ENCODE measurements around the gene SULT1A2. TPM values are rescaled to one million over a fixed set of nuclear protein-coding genes. Genes with fewer than 3 reads are reported as not detected.

The SULT1A2 gene
- total and polyA plus RNA-seq, 2 of the 13 experiments (the other 11 are each of a cell fraction or from before 2014, with no cell fraction given), result 33.0 to 34.2 TPM

DNA sequence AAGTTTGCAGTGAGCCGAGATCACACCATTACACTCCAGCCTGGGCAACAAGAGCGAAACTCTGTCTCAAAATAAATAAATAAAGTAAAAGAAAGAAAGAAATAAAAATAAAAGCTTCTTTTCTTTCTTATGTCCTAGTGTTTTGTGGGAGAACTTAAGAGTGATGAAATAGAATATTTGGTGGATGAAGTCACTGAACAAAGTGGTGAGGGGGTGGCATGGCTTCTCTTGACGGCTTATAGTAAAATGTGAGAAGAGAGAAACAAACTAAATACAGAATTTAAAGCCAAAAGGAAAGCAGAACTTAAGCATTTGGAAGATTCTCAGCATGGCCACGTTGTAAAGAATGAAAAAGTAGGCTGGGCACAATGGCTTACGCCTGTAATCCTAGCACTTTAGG, 27.8 kb downstream of the SULT1A2 start:
- H3K4me2 ChIP-seq (ENCODE audit: low read depth, low read length), result no peak overlapping the region
- intact Hi-C loops (cut with micrococcal nuclease; ENCODE audit: unreplicated experiment), result no loop called here
- DNase-seq (ENCODE audit: low spot score) (no peak), ATAC-seq (no peak), FAIRE-seq (no peak)
- ChIA-PET POLR2A (no interaction called here), CTCF (ENCODE audit: low intra/inter-chr PET ratio, low total read pairs) (no interaction called here)
- H3K9me3 ChIP-seq (ENCODE audit: low read length), result peaks cover 10% of the 10 kb centered on the region
- BruUV-seq (replicated peaks), result no TSS peak
- 95% methylated on average over 5 of the region's 5 CpGs for WGBS (ENCODE audit: low lambda C conversion rate)
- H3K9ac ChIP-seq (ENCODE audit: insufficient read depth, low read depth, low read length), result no peak overlapping the region
- in situ Hi-C loops (cut with HindIII; ENCODE audit: extremely low pct_ligation_motif_present, low pct_unique_long_range_greater_than_20kb), result no loop called here
- H3K27ac ChIP-seq (ENCODE audit: extremely low read length, insufficient read depth, low read length), result no peak overlapping the region
- peaks cover 7% of the 10 kb centered on the region for H3K79me2 ChIP-seq (ENCODE audit: insufficient read depth, low read length)
- H3K4me1 ChIP-seq (ENCODE audit: insufficient read depth, low read length), result no peaks in the 10 kb centered on the region
- no peak overlapping the region for H3K4me3 ChIP-seq (replicated peaks in 1 of 3; ENCODE audit: insufficient read depth in 1 of 3, low read depth in 2 of 3, low read length in 3 of 3)
- H3K27me3 ChIP-seq (ENCODE audit: control insufficient read depth in 1 of 2, insufficient read depth in 2 of 2, low read length in 2 of 2), result no peaks in the 10 kb centered on the region
- peaks cover 0 to 6% of the 10 kb centered on the region in 2 experiments; a peak in 2 of 5 replicates for H3K36me3 ChIP-seq (replicated peaks in 1 of 2; ENCODE audit: control insufficient read depth in 1 of 2, insufficient read depth in 2 of 2, low read length in 2 of 2)
- no peak overlapping the region for H2AFZ ChIP-seq (ENCODE audit: low read length)
- TF ChIP-seq FOXK1 (CRISPR knock-in tag; IDR thresholded peaks at IDR 0.05; ENCODE audit: borderline replicate concordance, low read depth) (no peak), FOXA1 (IDR thresholded peaks at IDR 0.05) (no peak), FOXA1 (CRISPR knock-in tag; IDR thresholded peaks at IDR 0.05) (no peak), ZMYM4 (CRISPR knock-in tag; IDR thresholded peaks at IDR 0.05) (no peak), NR2F6 (IDR thresholded peaks at IDR 0.05) (no peak), NR2F6 (CRISPR knock-in tag; IDR thresholded peaks at IDR 0.05) (no peak), KLF13 (CRISPR knock-in tag; IDR thresholded peaks at IDR 0.05) (no peak), ZNF605 (CRISPR knock-in tag; IDR thresholded peaks at IDR 0.05) (no peak), MIER3 (CRISPR knock-in tag; IDR thresholded peaks at IDR 0.05; ENCODE audit: borderline replicate concordance) (no peak), TEAD3 (CRISPR knock-in tag; optimal IDR thresholded peaks at IDR 0.05; ENCODE audit: borderline replicate concordance) (no peak), EED (CRISPR knock-in tag; IDR thresholded peaks at IDR 0.05) (no peak), CENPX (CRISPR knock-in tag; IDR thresholded peaks at IDR 0.05) (no peak), MED13 (CRISPR knock-in tag; IDR thresholded peaks at IDR 0.05) (no peak), ZFP90 (CRISPR knock-in tag; IDR thresholded peaks at IDR 0.05; ENCODE audit: borderline replicate concordance) (no peak)
- TF ChIP-seq, protein P1, sequence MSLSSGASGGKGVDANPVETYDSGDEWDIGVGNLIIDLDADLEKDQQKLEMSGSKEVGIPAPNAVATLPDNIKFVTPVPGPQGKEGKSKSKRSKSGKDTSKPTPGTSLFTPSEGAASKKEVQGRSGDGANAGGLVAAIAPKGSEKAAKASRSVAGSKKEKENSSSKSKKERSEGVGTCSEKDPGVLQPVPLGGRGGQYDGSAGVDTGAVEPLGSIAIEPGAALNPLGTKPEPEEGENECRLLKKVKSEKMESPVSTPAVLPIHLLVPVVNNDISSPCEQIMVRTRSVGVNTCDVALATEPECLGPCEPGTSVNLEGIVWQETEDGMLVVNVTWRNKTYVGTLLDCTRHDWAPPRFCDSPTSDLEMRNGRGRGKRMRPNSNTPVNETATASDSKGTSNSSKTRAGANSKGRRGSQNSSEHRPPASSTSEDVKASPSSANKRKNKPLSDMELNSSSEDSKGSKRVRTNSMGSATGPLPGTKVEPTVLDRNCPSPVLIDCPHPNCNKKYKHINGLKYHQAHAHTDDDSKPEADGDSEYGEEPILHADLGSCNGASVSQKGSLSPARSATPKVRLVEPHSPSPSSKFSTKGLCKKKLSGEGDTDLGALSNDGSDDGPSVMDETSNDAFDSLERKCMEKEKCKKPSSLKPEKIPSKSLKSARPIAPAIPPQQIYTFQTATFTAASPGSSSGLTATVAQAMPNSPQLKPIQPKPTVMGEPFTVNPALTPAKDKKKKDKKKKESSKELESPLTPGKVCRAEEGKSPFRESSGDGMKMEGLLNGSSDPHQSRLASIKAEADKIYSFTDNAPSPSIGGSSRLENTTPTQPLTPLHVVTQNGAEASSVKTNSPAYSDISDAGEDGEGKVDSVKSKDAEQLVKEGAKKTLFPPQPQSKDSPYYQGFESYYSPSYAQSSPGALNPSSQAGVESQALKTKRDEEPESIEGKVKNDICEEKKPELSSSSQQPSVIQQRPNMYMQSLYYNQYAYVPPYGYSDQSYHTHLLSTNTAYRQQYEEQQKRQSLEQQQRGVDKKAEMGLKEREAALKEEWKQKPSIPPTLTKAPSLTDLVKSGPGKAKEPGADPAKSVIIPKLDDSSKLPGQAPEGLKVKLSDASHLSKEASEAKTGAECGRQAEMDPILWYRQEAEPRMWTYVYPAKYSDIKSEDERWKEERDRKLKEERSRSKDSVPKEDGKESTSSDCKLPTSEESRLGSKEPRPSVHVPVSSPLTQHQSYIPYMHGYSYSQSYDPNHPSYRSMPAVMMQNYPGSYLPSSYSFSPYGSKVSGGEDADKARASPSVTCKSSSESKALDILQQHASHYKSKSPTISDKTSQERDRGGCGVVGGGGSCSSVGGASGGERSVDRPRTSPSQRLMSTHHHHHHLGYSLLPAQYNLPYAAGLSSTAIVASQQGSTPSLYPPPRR (CRISPR knock-in tag; IDR thresholded peaks at IDR 0.05; ENCODE audit: borderline replicate concordance), result no peak
- TF ChIP-seq, protein P2, sequence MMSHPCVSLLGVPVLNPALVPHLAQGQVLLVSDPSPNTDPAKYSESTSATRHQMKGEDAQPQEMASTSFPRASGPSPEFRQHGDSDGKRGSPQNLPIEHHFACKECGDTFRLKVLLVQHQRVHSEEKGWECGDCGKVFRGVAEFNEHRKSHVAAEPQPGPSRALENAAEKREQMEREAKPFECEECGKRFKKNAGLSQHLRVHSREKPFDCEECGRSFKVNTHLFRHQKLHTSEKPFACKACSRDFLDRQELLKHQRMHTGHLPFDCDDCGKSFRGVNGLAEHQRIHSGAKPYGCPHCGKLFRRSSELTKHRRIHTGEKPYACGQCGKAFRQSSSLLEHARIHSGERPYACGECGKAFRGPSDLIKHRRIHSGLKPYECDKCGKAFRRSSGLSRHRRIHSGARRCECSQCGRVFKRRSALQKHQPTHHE (CRISPR knock-in tag; IDR thresholded peaks at IDR 0.05; ENCODE audit: borderline replicate concordance), result no peak
- TF ChIP-seq, protein P3, sequence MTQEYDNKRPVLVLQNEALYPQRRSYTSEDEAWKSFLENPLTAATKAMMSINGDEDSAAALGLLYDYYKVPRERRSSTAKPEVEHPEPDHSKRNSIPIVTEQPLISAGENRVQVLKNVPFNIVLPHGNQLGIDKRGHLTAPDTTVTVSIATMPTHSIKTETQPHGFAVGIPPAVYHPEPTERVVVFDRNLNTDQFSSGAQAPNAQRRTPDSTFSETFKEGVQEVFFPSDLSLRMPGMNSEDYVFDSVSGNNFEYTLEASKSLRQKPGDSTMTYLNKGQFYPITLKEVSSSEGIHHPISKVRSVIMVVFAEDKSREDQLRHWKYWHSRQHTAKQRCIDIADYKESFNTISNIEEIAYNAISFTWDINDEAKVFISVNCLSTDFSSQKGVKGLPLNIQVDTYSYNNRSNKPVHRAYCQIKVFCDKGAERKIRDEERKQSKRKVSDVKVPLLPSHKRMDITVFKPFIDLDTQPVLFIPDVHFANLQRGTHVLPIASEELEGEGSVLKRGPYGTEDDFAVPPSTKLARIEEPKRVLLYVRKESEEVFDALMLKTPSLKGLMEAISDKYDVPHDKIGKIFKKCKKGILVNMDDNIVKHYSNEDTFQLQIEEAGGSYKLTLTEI (CRISPR knock-in tag; conservative IDR thresholded peaks at IDR 0.05), result no peak
- H4K20me1 ChIP-seq (ENCODE audit: insufficient read depth, low read length), result no peaks in the 10 kb centered on the region
